ENCODE measurements around the gene MXI1. TPM values are rescaled to one million over a fixed set of nuclear protein-coding genes. Genes with fewer than 3 reads are reported as not detected.

The MXI1 gene
- total RNA-seq, 1 experiment from 2014 or later = 25.8 TPM

- peaks cover 5% of the 10 kb centered on the region; the same call in 1 of the 2 replicates for H4K20me1 ChIP-seq (ENCODE audit: insufficient read depth)
- DNase-seq = peak in 1 of 2 experiments; percentile 28
- H2AFZ ChIP-seq = no peak overlapping the region; the same call in 1 of the 2 replicates
- H3K79me2 ChIP-seq (ENCODE audit: low read depth) = 0 out of 2 replicates have a peak, but pooled peaks cover 8% of the 10 kb centered on the region
- peaks cover 9% of the 10 kb centered on the region for H3K4me1 ChIP-seq (replicated peaks; ENCODE audit: insufficient read depth)
- H3K36me3 ChIP-seq (ENCODE audit: low read depth) = no peaks in the 10 kb centered on the region
- intact Hi-C loops (cut with micrococcal nuclease; ENCODE audit: unreplicated experiment) = loop anchor here (5.0 kb wide), 1 partner anchor 50 kb away; no protein-coding TSS in a partner anchor
- peak overlapping the region; percentile 82 for H3K4me2 ChIP-seq
- peak overlapping the region; percentile 55 for H3K4me3 ChIP-seq
- no peaks in the 10 kb centered on the region for H3K9me2 ChIP-seq (ENCODE audit: insufficient read depth)
- POLR2A ChIA-PET (ENCODE audit: unreplicated experiment) = interaction anchor here (0.6 to 0.8 kb wide), 5 partner anchors 17 to 706 kb away, joined by 5 to 50 read pairs (median 6); no protein-coding TSS in a partner anchor
- no peaks in the 10 kb centered on the region for H3K27me3 ChIP-seq (ENCODE audit: insufficient read depth, low read depth)
- H3K27ac ChIP-seq = no peak overlapping the region
- H3K9me3 ChIP-seq (ENCODE audit: insufficient read depth, low read depth) = no peaks in the 10 kb centered on the region
- TF ChIP-seq EZH2 (IDR thresholded peaks at IDR 0.05; ENCODE audit: low read depth) (no peak), CTCF (conservative IDR thresholded peaks at IDR 0.05) (no peak)
- no TSS peak for BruUV-seq (replicated peaks)
- H3F3A ChIP-seq (ENCODE audit: insufficient read depth, low read depth) = peaks cover 2% of the 10 kb centered on the region; the same call in 1 of the 2 replicates
- CTCF ChIA-PET = interaction anchor here (0.5 to 0.6 kb wide), 2 partner anchors 20 to 1371 kb away, joined by 4 to 7 read pairs; no protein-coding TSS in a partner anchor
Measured at GRCh38 chr10:110226926-110227641, 19.7 kb downstream of the MXI1 start.

- POLR2A ChIA-PET (ENCODE audit: unreplicated experiment) = no interaction called here
- no TSS peak for BruUV-seq (replicated peaks)
- Histone ChIP-seq H3F3A (ENCODE audit: insufficient read depth, low read depth) (no peaks in the 10 kb centered on the region; the same call in 1 of the 2 replicates), H3K9me2 (ENCODE audit: insufficient read depth) (no peaks in the 10 kb centered on the region), H3K9me3 (ENCODE audit: insufficient read depth, low read depth) (no peaks in the 10 kb centered on the region), H3K27me3 (ENCODE audit: insufficient read depth, low read depth) (no peaks in the 10 kb centered on the region), H3K4me1 (replicated peaks; ENCODE audit: insufficient read depth) (0 out of 2 replicates have a peak, but pooled peaks cover 5% of the 10 kb centered on the region), H4K20me1 (ENCODE audit: insufficient read depth) (peaks cover 5% of the 10 kb centered on the region; the same call in 1 of the 2 replicates), H3K79me2 (ENCODE audit: low read depth) (0 out of 2 replicates have a peak, but pooled peaks cover 8% of the 10 kb centered on the region), H3K4me2 (peak overlapping the region; percentile 82), H2AFZ (no peak overlapping the region), H3K27ac (no peak overlapping the region), H3K4me3 (peak overlapping the region; percentile 55; the same call in 1 of the 2 replicates), H3K36me3 (ENCODE audit: low read depth) (no peaks in the 10 kb centered on the region)
- intact Hi-C loops (cut with micrococcal nuclease; ENCODE audit: unreplicated experiment) = loop anchor here (5.0 kb wide), 1 partner anchor 49 kb away; no protein-coding TSS in a partner anchor
- DNase-seq = no peak
- TF ChIP-seq EZH2 (IDR thresholded peaks at IDR 0.05; ENCODE audit: low read depth) (no peak), CTCF (conservative IDR thresholded peaks at IDR 0.05) (no peak)
- CTCF ChIA-PET = no interaction called here
Measured at GRCh38 chr10:110228066-110228465, 20.7 kb downstream of the MXI1 start.

- CTCF ChIA-PET = interaction anchor here (0.7 kb wide), 1 partner anchor 366 kb away, joined by 4 read pairs; no protein-coding TSS in a partner anchor
- intact Hi-C loops (cut with micrococcal nuclease; ENCODE audit: unreplicated experiment) = loop anchor here (5.0 kb wide), 1 partner anchor 48 kb away; no protein-coding TSS in a partner anchor
- H3K27me3 ChIP-seq (ENCODE audit: insufficient read depth, low read depth) = no peaks in the 10 kb centered on the region
Measured at GRCh38 chr10:110229155-110229554, 21.8 kb downstream of the MXI1 start.

More at GRCh38 chr10:110229155-110229554, 21.8 kb downstream of the MXI1 start:
- TSS peak; percentile 27 for BruUV-seq (replicated peaks)
- Histone ChIP-seq H3K4me3 (no peak overlapping the region), H3K36me3 (ENCODE audit: low read depth) (no peaks in the 10 kb centered on the region), H2AFZ (no peak overlapping the region), H3K9me2 (ENCODE audit: insufficient read depth) (no peaks in the 10 kb centered on the region), H3K79me2 (ENCODE audit: low read depth) (0 out of 2 replicates have a peak, but pooled peaks cover 8% of the 10 kb centered on the region), H3F3A (ENCODE audit: insufficient read depth, low read depth) (no peaks in the 10 kb centered on the region; the same call in 1 of the 2 replicates), H4K20me1 (ENCODE audit: insufficient read depth) (peaks cover 5% of the 10 kb centered on the region; the same call in 1 of the 2 replicates), H3K4me1 (replicated peaks; ENCODE audit: insufficient read depth) (0 out of 2 replicates have a peak, but pooled peaks cover 5% of the 10 kb centered on the region), H3K9me3 (ENCODE audit: insufficient read depth, low read depth) (no peaks in the 10 kb centered on the region), H3K4me2 (no peak overlapping the region), H3K27ac (no peak overlapping the region)
- POLR2A ChIA-PET (ENCODE audit: unreplicated experiment) = interaction anchor here (0.7 kb wide), 1 partner anchor 18 kb away, joined by 3 read pairs; no protein-coding TSS in a partner anchor
- TF ChIP-seq EZH2 (IDR thresholded peaks at IDR 0.05; ENCODE audit: low read depth) (no peak), CTCF (conservative IDR thresholded peaks at IDR 0.05) (no peak)
- no peak for DNase-seq

Measured in PC-9 (cell line).